ENCODE data around the gene CFDP1.
"Not testable (repeated sequence)": the region's sequence is repeated elsewhere in the genome, so short reads cannot be mapped to it uniquely, and the experiment has no call there.

Gene CFDP1

GRCh38 chr16:75287708-75288107 lies 145.6 kb downstream of the CFDP1 start:
- FAIRE-seq, result no peak

- no peak for FAIRE-seq
These were observed 146.9 kb downstream of the CFDP1 start for GRCh38 chr16:75286389-75286788.

GRCh38 chr16:75282466-75283281 lies 150.6 kb downstream of the CFDP1 start:
- no peak for FAIRE-seq

DNA sequence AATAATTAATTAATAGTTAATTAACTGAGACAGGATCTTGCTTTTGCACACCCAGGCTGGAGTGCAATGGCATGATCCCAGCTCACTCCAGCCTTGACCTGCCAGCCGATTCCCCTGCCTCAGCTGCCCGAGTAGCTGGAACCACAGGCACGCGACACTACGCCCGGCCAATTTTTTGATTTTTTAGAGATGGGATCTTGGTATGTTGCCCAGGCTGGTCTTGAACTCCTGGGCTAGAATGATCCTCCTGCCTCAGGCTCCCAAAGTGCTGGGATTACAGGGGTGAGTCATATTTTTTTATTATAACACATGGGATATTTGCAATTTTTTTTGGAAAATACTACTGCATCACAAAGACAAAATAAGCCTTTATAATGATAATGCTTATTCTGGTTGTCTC lies 151.5 kb downstream of the CFDP1 start:
- no peak for FAIRE-seq

DNA sequence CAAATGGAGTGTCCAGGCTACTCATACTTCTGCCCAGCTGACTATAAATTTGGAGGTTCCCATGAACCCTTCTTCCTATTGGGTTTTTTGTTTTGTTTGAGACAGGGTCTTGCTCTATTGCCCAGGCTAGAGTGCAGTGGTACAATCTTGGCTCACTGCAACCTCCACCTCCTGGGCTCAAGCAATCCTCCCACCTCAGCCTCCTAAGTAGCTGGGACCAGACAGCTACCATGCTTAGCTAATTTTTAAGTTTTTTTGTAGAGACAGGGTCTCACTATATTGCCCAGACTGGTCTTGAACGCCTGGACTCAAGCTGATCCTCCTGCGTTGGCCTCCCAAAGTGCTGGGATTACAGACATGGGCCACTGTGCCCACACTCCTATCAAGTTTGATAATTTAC lies 152.3 kb downstream of the CFDP1 start:
- not testable (repeated sequence) for FAIRE-seq

- FAIRE-seq, result no peak
These were observed 152.9 kb downstream of the CFDP1 start for GRCh38 chr16:75280331-75280804.

DNA sequence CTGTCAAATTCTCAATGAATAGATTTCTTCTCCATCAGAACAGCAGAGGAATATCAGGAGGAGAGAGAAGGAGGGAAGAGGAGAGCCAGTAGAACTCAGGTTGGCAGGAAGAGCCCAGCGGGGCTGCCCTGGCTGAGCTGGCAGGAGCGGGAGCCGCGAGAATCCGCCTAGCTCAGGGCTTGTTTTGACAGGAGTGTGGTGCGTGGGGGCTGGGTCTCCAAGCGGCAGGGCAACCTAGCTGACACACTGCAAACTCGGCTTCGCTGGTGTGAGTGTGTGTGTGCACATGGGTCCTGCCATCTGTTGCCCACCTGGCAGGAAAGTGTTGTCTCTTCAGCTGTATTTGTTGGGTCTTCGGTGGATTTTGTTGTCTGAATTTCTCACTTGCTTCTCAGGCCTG lies 154.0 kb downstream of the CFDP1 start:
- FAIRE-seq, result no peak

- FAIRE-seq, result no peak
These were observed 160.0 kb downstream of the CFDP1 start for GRCh38 chr16:75273054-75273925.

DNA sequence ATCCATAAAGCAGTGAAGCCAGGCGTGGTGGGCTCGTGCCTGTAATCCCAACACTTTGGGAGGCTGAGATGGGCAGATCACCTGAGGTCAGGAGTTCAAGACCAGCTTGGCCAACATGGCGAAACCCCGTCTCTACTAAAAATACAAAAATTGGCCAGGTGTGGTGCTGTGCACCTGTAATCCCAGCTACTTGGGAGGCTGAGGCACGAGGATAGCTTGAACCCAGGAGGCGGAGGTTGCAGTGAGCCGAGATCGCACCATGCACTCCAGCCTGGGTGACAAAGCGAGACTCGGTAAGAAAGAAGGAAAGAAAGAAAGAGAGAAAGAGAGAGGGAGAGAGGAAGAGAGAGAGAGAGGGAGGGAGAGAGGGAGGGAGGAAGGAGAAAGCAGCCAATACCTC lies 160.7 kb downstream of the CFDP1 start:
- FAIRE-seq, result not testable (repeated sequence)

GRCh38 chr16:75272097-75272551 lies 161.2 kb downstream of the CFDP1 start:
- FAIRE-seq, result no peak

DNA sequence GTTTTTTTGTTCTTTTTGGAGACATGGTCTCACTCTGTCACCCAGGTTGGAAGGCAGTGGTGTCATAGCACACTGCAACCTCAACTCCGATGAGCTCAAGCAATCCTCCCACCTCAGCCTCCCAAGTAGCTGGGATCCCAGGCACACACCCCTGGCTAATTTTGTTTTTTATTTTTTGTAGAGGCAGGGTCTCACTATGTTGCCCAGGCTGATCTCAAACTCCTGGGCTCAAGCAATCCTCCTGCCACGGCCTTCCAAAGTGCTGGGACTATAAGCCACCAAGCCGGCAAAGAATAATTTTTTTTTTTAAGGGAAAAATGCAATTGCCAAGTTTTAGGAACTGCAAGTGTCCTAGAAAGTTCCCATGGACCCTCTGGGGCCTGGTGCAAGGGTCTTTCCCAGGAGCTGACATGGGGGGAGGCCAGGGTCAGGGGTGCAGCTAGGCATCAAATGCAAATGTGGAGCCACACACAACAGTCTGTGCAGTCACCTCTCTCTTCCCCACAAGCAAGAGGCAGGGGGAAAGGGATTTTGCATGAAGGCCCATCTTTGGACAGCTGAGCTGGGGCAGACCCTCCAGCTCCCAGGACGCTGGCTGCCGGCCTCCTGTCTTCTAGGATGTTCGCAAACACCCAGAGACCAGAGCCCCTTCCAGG lies 161.7 kb downstream of the CFDP1 start:
- FAIRE-seq, result no peak

- FAIRE-seq, result not testable (repeated sequence)
These were observed 163.9 kb downstream of the CFDP1 start for GRCh38 chr16:75269358-75269757.

DNA sequence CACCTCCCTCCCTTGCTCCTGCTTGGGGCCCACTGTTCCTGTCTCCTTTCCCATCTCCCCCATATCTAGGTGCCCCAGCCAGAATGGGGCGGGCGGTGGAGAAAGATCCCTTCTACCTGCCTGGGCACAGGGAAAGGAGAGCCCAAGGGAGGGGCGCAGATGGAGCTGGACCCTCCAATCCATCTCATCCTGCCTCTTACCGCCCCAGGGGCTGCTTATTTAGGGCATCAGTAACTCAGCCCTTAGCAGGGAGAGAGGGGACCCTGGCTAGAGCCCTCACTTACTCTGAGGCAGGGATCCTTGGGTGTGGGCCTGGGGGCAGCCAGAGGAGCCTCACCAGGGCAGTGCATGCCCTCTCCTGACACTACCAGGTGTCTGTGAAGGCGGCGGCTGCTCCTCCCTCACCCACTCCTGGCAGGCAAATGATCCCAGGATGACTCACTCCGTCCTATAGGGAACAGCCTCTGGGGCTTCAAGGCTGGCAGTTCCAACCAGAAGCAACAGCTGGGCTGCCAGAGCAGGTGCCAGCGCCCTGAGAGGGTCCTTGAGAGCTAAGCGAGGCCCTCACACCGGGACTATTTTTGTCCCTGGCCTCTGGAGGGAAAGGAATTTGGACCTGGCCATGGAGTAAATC lies 165.6 kb downstream of the CFDP1 start:
- FAIRE-seq, result no peak

- no peak for FAIRE-seq
These were observed 166.3 kb downstream of the CFDP1 start for GRCh38 chr16:75266738-75267630.

- no peak for FAIRE-seq
These were observed 167.2 kb downstream of the CFDP1 start for GRCh38 chr16:75265911-75266701.

GRCh38 chr16:75264999-75265910 lies 168.0 kb downstream of the CFDP1 start:
- FAIRE-seq, result no peak

DNA sequence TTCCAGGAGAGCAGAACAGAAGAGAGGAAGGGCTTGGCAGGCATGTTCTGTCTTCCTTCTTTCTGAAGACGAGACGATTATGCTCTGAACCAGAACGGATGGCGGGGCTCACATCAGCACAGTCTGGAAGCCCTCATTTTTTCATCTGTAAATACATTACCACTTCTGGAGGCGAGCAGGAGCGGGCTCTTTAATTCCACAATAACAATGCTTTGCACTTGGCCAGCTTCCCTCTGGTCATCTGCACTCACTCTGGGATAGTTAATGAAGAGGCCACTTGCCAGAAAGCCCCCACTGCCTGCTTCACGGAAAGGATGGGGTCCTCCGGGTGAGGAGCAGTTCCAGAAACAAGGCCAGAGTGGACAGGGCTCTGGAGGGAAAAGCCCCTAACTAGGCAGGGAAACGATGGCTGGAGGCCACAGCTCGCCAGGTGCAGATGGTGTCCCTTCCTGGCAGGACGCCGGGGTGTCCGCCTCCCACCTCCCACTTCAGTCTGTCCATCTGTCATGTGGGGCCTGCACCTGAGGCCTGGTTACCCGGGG lies 168.8 kb downstream of the CFDP1 start:
- no peak for FAIRE-seq

DNA sequence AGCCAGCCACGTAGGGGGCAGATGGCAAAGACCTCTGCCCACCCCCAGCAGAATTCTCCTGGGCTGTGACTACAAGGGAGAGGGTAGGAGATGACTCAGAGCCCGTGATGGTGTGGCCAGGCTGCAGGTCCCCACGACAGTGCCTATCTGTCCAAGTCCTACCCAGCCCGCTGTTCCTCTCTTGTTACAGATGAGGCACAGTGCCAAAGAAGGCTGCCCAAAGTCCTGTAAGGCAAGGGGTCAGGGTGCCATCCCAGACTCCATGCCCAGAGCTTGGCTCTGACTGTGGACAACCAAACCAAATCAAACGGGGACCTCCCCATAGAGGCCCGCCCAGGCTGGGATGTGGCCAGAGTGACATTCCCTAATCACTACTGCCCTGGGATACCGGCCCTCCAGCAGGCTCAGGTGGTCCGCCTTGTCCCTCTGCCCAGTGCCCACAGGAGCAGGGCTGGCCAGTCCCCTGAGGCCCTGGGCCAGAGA lies 169.3 kb downstream of the CFDP1 start:
- FAIRE-seq, result no peak

Measured in colon (tissue), 2 donors.